T-cell (primary cell): ENCODE measurements around the gene SIPA1L3. TPM values are rescaled to one million over a fixed set of nuclear protein-coding genes. Genes with fewer than 3 reads are reported as not detected.

Experiments
- ATAC-seq, 4 experiments: fragments of 200-7000 bp in 3 of 4; fragments of 150-1000 bp in 1 of 4; cut with Tn5 transposase; replicated peaks in 1 of 4; 1 replicate in 3 of 4; 2 replicates in 1 of 4; pipeline ENCODE4 v1.10.0; 2021; ENCODE audit warnings: moderate library complexity in 3 of 4, mild to moderate bottlenecking in 2 of 4, moderate number of reproducible peaks in 1 of 4
- CTCF ChIA-PET, 2 donors: fragments of 300-600 bp; sonication (Branson Sonifier 250); formaldehyde crosslinking; loops; one replicate each; lab custom pipeline; 2022; ENCODE audit warnings: antibody characterized with exemption in 2 of 2; lab: Charles Lee
- POLR2A ChIA-PET, 2 donors: fragments of 300-600 bp; sonication (Branson Sonifier 250); formaldehyde crosslinking; loops; one replicate each; lab custom pipeline; 2022; ENCODE audit warnings: antibody characterized with exemption in 2 of 2; lab: Charles Lee
- DNase-seq, 35 experiments: peaks; one replicate each; pipeline versions ENCODE4 v3.0.0 to v3.0.0-alpha.2; 2013 to 2023
- H3K27ac ChIP-seq: one replicate; pipeline ENCODE4 v1.5.1; 2013; ENCODE audit warnings: low read length
- H3K27me3 ChIP-seq, 2 experiments: replicated peaks in 1 of 2; 1 replicate in 1 of 2; 2 replicates in 1 of 2; pipeline versions ENCODE4 v1.6.1 to v1.7.0; 2013; ENCODE audit warnings: low read length in 1 of 2, mixed read lengths in 1 of 2; ENCODE audit not compliant: control insufficient read depth in 2 of 2, insufficient read depth in 2 of 2; ENCODE audit errors: extremely low read depth in 1 of 2
- H3K36me3 ChIP-seq, 2 donors: 1 replicate in 1 of 2; 2 replicates in 1 of 2; pipeline versions ENCODE4 v1.6.1 to v1.7.0; 2013; ENCODE audit warnings: low read length in 1 of 2; ENCODE audit not compliant: control insufficient read depth in 2 of 2, insufficient read depth in 1 of 2; ENCODE audit errors: extremely low read depth in 1 of 2
- H3K4me1 ChIP-seq, 2 experiments: 1 replicate in 1 of 2; 2 replicates in 1 of 2; pipeline versions ENCODE4 v1.6.1 to v1.7.0; 2013; ENCODE audit warnings: low read length in 2 of 2, mixed read lengths in 1 of 2; ENCODE audit not compliant: insufficient read depth in 2 of 2, control insufficient read depth in 1 of 2; ENCODE audit errors: extremely low read depth in 1 of 2
- H3K4me3 ChIP-seq, 2 donors: 1 replicate in 1 of 2; 2 replicates in 1 of 2; pipeline versions ENCODE4 v1.5.1 to v1.7.0; 2013; ENCODE audit warnings: mild to moderate bottlenecking in 2 of 2, low read length in 1 of 2, moderate library complexity in 1 of 2; ENCODE audit not compliant: control insufficient read depth in 1 of 2; ENCODE audit errors: extremely low read depth in 1 of 2
- H3K9me3 ChIP-seq: 2 replicates; pipeline ENCODE4 v1.7.0; 2013
- H3K27ac Mint-ChIP-seq, 2 donors: one replicate each; pipeline ENCODE4 v1.8.0; 2020 to 2021; ENCODE audit warnings: mild to moderate bottlenecking in 2 of 2, mixed read lengths in 2 of 2
- H3K27me3 Mint-ChIP-seq, 2 donors: one replicate each; pipeline ENCODE4 v1.8.0; 2021 to 2022; ENCODE audit warnings: mixed read lengths in 2 of 2
- H3K36me3 Mint-ChIP-seq: one replicate; pipeline ENCODE4 v1.8.0; 2021; ENCODE audit warnings: mixed read lengths
- H3K4me1 Mint-ChIP-seq, 3 donors: one replicate each; pipeline ENCODE4 v1.8.0; 2020 to 2022; ENCODE audit warnings: mixed read lengths in 3 of 3, mild to moderate bottlenecking in 1 of 3
- H3K4me3 Mint-ChIP-seq, 3 donors: one replicate each; pipeline ENCODE4 v1.8.0; 2020 to 2022; ENCODE audit warnings: mild to moderate bottlenecking in 3 of 3, mixed read lengths in 3 of 3, moderate library complexity in 3 of 3
- H3K9me3 Mint-ChIP-seq, 3 donors: one replicate each; pipeline ENCODE4 v1.8.0; 2020 to 2022; ENCODE audit warnings: mixed read lengths in 3 of 3
- WGBS: methylation state at CpG from one replicate; pipeline ENCODE4 v1.1.5; 2013; ENCODE audit warnings: missing lambda C conversion rate; ENCODE audit not compliant: insufficient coverage; 5-methylcytosine and 5-hydroxymethylcytosine counted together
- total RNA-seq, 35 experiments: library from RNA in 6 of 35; stranded (reverse) in 6 of 35; fragments of 120-200 nt in 1 of 35; gene quantifications; one replicate each; pipeline versions ENCODE4 v1.2.1 to v1.2.4 and lab custom pipeline; 2013 to 2026

The SIPA1L3 gene
- total RNA-seq, 5 donors from 2014 or later (not counting 1 experiment from before 2014, with no cell fraction given) = 26.2 to 40.6 (median 35.5) TPM

DNA sequence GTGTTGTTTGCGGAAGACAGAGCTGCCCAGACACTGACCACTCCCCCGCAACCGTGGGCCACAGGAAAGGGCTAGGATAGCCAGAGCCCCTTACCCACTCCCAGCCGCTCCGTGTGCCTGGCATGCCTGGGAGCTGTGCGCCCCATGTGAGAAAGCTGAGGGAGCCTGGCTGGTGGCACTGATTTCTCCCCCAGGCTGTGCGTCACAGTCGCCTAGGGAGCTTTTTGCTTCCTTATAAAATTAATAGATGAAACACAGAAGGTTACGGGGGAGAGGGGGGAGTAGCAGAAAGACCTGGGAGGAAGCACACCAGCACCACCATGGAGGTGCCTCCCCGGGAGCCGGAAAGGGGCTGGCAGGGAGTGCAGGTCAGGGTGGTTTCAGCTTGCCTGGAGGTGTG lies 292.3 kb downstream of the SIPA1L3 start:
- H3K27me3 ChIP-seq = no peaks in the 10 kb centered on the region
- Mint-ChIP-seq H3K9me3 (peaks cover 0 to 6% (median 0%) of the 10 kb centered on the region in 3 donors), H3K4me3 (no peak overlapping the region), H3K36me3 (peaks cover 54% of the 10 kb centered on the region), H3K27me3 (no peaks in the 10 kb centered on the region), H3K4me1 (peaks cover 0 to 4% (median 0%) of the 10 kb centered on the region in 3 donors), H3K27ac (no peak overlapping the region)
- ChIA-PET CTCF (no interaction called here), POLR2A (no interaction called here)
- no peaks in the 10 kb centered on the region for H3K4me1 ChIP-seq
- H3K4me3 ChIP-seq = no peak overlapping the region
- ATAC-seq = no peak
- H3K36me3 ChIP-seq = peaks cover 0 to 5% of the 10 kb centered on the region in 2 donors
- no peak for DNase-seq
- H3K9me3 ChIP-seq = no peaks in the 10 kb centered on the region
- no peak overlapping the region for H3K27ac ChIP-seq
- WGBS = 85% methylated on average over 5 of the region's 11 CpGs

DNA sequence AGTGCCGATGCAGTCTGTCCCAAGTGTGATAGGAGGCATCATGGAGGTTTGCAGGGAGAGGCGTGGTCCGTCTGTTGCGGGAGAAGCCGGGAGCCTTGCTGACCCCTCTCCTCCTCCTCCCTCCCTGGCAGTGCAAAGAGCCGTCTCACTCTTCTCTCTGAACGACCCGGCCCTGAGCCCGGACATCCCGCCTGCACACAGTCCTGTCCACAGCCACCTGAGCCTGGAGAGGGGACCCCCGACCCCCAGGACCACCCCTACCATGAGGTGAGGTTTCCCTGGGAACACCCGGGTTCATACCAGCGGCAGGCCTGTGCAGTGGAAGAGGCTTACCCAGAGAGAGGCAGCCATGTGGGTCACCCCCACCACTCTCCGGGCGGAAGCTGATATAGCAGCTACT lies 294.7 kb downstream of the SIPA1L3 start:
- Mint-ChIP-seq H3K27ac (no peak overlapping the region), H3K9me3 (no peaks in the 10 kb centered on the region), H3K27me3 (no peaks in the 10 kb centered on the region), H3K36me3 (peaks cover 47% of the 10 kb centered on the region), H3K4me3 (no peak overlapping the region), H3K4me1 (no peaks in the 10 kb centered on the region)
- 96% methylated on average over 7 of the region's 15 CpGs for WGBS
- Histone ChIP-seq H3K4me3 (no peak overlapping the region), H3K36me3 (peaks cover 8 to 10% of the 10 kb centered on the region in 2 donors), H3K27me3 (peaks cover 0 to 8% of the 10 kb centered on the region in 2 experiments), H3K4me1 (no peaks in the 10 kb centered on the region), H3K27ac (no peak overlapping the region), H3K9me3 (no peaks in the 10 kb centered on the region)
- DNase-seq (no peak), ATAC-seq (no peak)
- POLR2A ChIA-PET = no interaction called here
- CTCF ChIA-PET = no interaction called here

DNA sequence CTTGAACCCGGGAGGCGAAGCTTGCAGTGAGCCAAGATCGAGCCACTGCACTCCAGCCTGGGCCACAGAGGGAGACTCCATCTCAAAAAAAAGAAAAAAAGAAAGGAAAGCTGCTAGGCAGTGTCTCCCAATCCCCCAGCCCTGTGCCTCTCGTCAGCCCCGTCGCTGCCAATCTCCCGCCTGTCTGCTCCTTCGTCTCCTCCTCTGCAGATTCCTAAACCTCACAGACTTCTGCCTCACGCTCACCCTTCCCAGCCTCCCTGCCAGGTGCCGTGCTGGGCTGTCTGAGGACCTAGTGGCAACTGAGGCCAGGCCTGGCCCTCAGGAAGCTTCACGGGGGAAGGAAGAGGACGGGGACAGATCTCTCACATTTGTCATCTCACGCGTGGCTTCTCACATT lies 295.5 kb downstream of the SIPA1L3 start:
- ChIA-PET CTCF (no interaction called here), POLR2A (no interaction called here)
- Mint-ChIP-seq H3K4me1 (no peaks in the 10 kb centered on the region), H3K27ac (no peak overlapping the region), H3K27me3 (no peaks in the 10 kb centered on the region), H3K4me3 (no peak overlapping the region), H3K9me3 (no peaks in the 10 kb centered on the region), H3K36me3 (peaks cover 46% of the 10 kb centered on the region)
- H3K9me3 ChIP-seq = no peaks in the 10 kb centered on the region
- ATAC-seq = no peak
- H3K27ac ChIP-seq = no peak overlapping the region
- peaks cover 0 to 11% of the 10 kb centered on the region in 2 experiments for H3K27me3 ChIP-seq
- H3K36me3 ChIP-seq = peaks cover 8 to 10% of the 10 kb centered on the region in 2 donors
- DNase-seq = no peak
- H3K4me3 ChIP-seq = no peak overlapping the region
- H3K4me1 ChIP-seq = no peaks in the 10 kb centered on the region
- WGBS = 82% methylated on average over 9 of the region's 14 CpGs

- peaks cover 46% of the 10 kb centered on the region for H3K36me3 Mint-ChIP-seq
- H3K4me3 Mint-ChIP-seq = no peak overlapping the region
- peaks cover 1 to 3% of the 10 kb centered on the region in 2 donors for H3K27me3 Mint-ChIP-seq
- H3K4me1 Mint-ChIP-seq = no peaks in the 10 kb centered on the region
- Histone ChIP-seq H3K27ac (no peak overlapping the region), H3K9me3 (no peaks in the 10 kb centered on the region), H3K27me3 (peaks cover 0 to 14% of the 10 kb centered on the region in 2 experiments), H3K4me1 (no peaks in the 10 kb centered on the region), H3K36me3 (peaks cover 8 to 10% of the 10 kb centered on the region in 2 donors), H3K4me3 (no peak overlapping the region)
- H3K27ac Mint-ChIP-seq = no peak overlapping the region
- POLR2A ChIA-PET = no interaction called here
- no peak for DNase-seq
- 80% methylated on average over 7 of the region's 13 CpGs for WGBS
- CTCF ChIA-PET = no interaction called here
- ATAC-seq = no peak
- no peaks in the 10 kb centered on the region for H3K9me3 Mint-ChIP-seq
Measured at GRCh38 chr19:38203197-38203596, 296.2 kb downstream of the SIPA1L3 start.

DNA sequence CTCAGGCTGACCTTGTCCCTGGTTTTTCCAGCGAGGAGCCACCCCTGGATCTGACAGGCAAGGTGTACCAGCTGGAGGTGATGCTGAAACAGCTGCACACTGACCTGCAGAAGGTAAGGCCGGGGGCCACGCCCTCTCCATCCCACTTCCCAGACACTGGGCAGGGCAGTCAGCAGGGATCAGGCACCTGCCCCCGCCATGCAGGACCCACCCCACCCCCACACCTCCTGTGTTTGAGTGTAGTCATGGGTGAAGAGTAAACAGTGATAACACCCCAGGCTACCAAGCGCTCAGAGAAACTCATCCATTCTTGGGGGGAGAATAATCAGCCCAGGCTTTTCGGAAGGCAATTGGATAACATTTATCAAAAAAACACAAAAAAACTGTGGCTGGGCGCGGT lies 297.1 kb downstream of the SIPA1L3 start:
- H3K27ac Mint-ChIP-seq = no peak overlapping the region
- WGBS = 62% methylated on average over 1 of the region's 8 CpGs
- no peak for ATAC-seq
- H3K27ac ChIP-seq = no peak overlapping the region
- ChIA-PET POLR2A (no interaction called here), CTCF (no interaction called here)
- H3K4me3 Mint-ChIP-seq = no peak overlapping the region
- peaks cover 8 to 10% of the 10 kb centered on the region in 2 donors for H3K36me3 ChIP-seq
- peaks cover 0 to 23% of the 10 kb centered on the region in 2 experiments for H3K27me3 ChIP-seq
- no peak for DNase-seq
- peaks cover 4 to 10% of the 10 kb centered on the region in 2 donors for H3K27me3 Mint-ChIP-seq
- no peaks in the 10 kb centered on the region for H3K4me1 Mint-ChIP-seq
- H3K9me3 ChIP-seq = no peaks in the 10 kb centered on the region
- no peaks in the 10 kb centered on the region for H3K9me3 Mint-ChIP-seq
- no peaks in the 10 kb centered on the region for H3K4me1 ChIP-seq
- no peak overlapping the region for H3K4me3 ChIP-seq
- peaks cover 49% of the 10 kb centered on the region for H3K36me3 Mint-ChIP-seq

DNA sequence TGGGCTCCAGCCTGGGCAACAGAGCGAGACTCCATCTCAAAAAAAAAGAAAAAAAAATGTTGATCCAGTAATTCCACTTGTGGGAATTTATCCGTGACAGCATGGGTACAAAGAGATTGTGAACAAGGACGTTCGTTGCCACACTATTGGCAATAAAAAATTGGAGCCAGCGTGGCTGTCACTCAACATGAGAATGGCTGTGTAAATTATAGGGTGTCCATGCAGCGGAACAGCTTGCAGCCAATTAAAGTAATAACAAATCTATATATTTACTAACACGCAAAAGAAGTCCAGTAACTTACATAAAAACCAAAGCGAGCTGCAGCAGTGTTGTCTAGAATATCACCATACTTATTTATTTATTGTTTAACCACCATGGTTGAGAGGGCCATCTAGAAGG lies 297.7 kb downstream of the SIPA1L3 start:
- Mint-ChIP-seq H3K27ac (no peak overlapping the region), H3K4me1 (peaks cover under 1 to 3% (median 1%) of the 10 kb centered on the region in 3 donors), H3K9me3 (no peaks in the 10 kb centered on the region), H3K27me3 (peaks cover 8 to 16% of the 10 kb centered on the region in 2 donors), H3K4me3 (no peak overlapping the region), H3K36me3 (peaks cover 49% of the 10 kb centered on the region)
- peaks cover 8 to 10% of the 10 kb centered on the region in 2 donors for H3K36me3 ChIP-seq
- peaks cover 0 to 3% of the 10 kb centered on the region in 2 experiments for H3K4me1 ChIP-seq
- ATAC-seq = no peak
- CTCF ChIA-PET = no interaction called here
- WGBS = 96% methylated on average over 3 of the region's 8 CpGs
- POLR2A ChIA-PET = no interaction called here
- H3K9me3 ChIP-seq = no peaks in the 10 kb centered on the region
- H3K27me3 ChIP-seq = peaks cover 2 to 29% of the 10 kb centered on the region in 2 experiments
- no peak overlapping the region for H3K27ac ChIP-seq
- DNase-seq = no peak
- no peak overlapping the region for H3K4me3 ChIP-seq
